ENCODE results near the gene ZFHX3. TPM values are rescaled to one million over a fixed set of nuclear protein-coding genes. Genes with fewer than 3 reads are reported as not detected.

ZFHX3 gene
- total and polyA plus RNA-seq, 2 of the 8 experiments (the other 6 are each of a cell fraction or from before 2014, with no cell fraction given): 0.08 to 0.99 TPM

- Histone ChIP-seq H4K91ac (replicated peaks; ENCODE audit: insufficient read length, low read length) (no peak overlapping the region), H3K14ac (ENCODE audit: insufficient read length) (no peak overlapping the region), H3K18ac (ENCODE audit: extremely low read depth, low read length) (no peak overlapping the region), H2BK120ac (replicated peaks; ENCODE audit: low read depth, low read length) (no peak overlapping the region), H2BK15ac (ENCODE audit: low read length) (peak overlapping the region; percentile 25; the same call in 1 of the 2 replicates), H3K4me2 (ENCODE audit: insufficient read depth in 1 of 2, low read depth in 2 of 2, low read length in 2 of 2) (no peak overlapping the region; a peak in 1 of 4 replicates), H3K56ac (replicated peaks; ENCODE audit: insufficient read length, low read depth, low read length) (no peak overlapping the region), H3K36me3 (ENCODE audit: control insufficient read depth in 2 of 4, insufficient read depth in 4 of 4, low read length in 3 of 4) (no peaks in the 10 kb centered on the region), H2BK12ac (ENCODE audit: low read depth, low read length) (peak overlapping the region; percentile 81), H2AK5ac (ENCODE audit: low read depth, low read length) (peak overlapping the region; percentile 67), H3K27me3 (replicated peaks in 1 of 4; ENCODE audit: control insufficient read depth in 3 of 4, extremely low read depth in 1 of 4, insufficient read depth in 3 of 4, low read length in 3 of 4) (peaks cover 58 to 84% (median 73%) of the 10 kb centered on the region in 4 experiments), H4K5ac (ENCODE audit: insufficient read length, low read depth, low read length) (no peak overlapping the region), H4K8ac (ENCODE audit: extremely low read depth, insufficient read depth, low read length) (no peak overlapping the region), H2BK20ac (ENCODE audit: low read length) (no peak overlapping the region; the same call in 1 of the 2 replicates), H3K23ac (ENCODE audit: insufficient read length) (no peak overlapping the region), H2AFZ (ENCODE audit: low read length) (no peak overlapping the region), H3K4me3 (ENCODE audit: extremely low read depth in 1 of 4, insufficient read depth in 2 of 4, low read depth in 3 of 4, low read length in 4 of 4) (no peak overlapping the region), H3K23me2 (ENCODE audit: low read depth, low read length) (peaks cover 8% of the 10 kb centered on the region), H3K79me1 (ENCODE audit: low read depth, low read length) (0 out of 2 replicates have a peak, but pooled peaks cover 2% of the 10 kb centered on the region), H3K79me2 (ENCODE audit: control insufficient read depth in 1 of 2, insufficient read depth in 2 of 2, low read length in 2 of 2) (no peaks in the 10 kb centered on the region), H3K4ac (replicated peaks; ENCODE audit: insufficient read length, low read depth, low read length) (no peak overlapping the region), H3K9ac (replicated peaks in 1 of 4; ENCODE audit: extremely low read depth in 1 of 4, low read depth in 3 of 4, low read length in 3 of 4) (no peak overlapping the region), H3K9me3 (ENCODE audit: insufficient read depth in 2 of 2, low read depth in 1 of 2, low read length in 1 of 2) (no peaks in the 10 kb centered on the region), H4K20me1 (replicated peaks in 1 of 2; ENCODE audit: control insufficient read depth in 1 of 2, insufficient read depth in 2 of 2, low read length in 2 of 2) (peaks cover 9 to 21% of the 10 kb centered on the region in 2 experiments), H3K4me1 (replicated peaks in 1 of 4; ENCODE audit: control insufficient read depth in 3 of 4, insufficient read depth in 4 of 4, low read length in 3 of 4) (peaks cover 4 to 44% (median 26%) of the 10 kb centered on the region in 4 experiments), H3K27ac (ENCODE audit: low read depth, low read length) (no peak overlapping the region), H2BK5ac (ENCODE audit: low read depth, low read length) (no peak overlapping the region)
- DNase-seq (ENCODE audit: low read depth in 1 of 2, low spot score in 2 of 2) (no peak), FAIRE-seq (no peak)
- WGBS, 2 experiments (ENCODE audit: extremely low coverage in 1 of 2, insufficient coverage in 1 of 2, insufficient read length in 1 of 2, insufficient replicate concordance in 2 of 2, low coverage in 1 of 2, low lambda C conversion rate in 2 of 2, missing lambda C conversion rate in 1 of 2): 46% methylated on average over 12 of the region's 12 CpGs; no CpG with 5 or more reads in 1 of the 2 experiments
- POLR2A ChIA-PET (ENCODE audit: partially characterized antibody): interaction anchor here (1.0 kb wide), 1 partner anchor 101 kb away, joined by 5 read pairs; no protein-coding TSS in a partner anchor
- TF ChIP-seq KDM1A (IDR thresholded peaks at IDR 0.05; ENCODE audit: borderline replicate concordance, low read length) (no peak), RNF2 (IDR thresholded peaks at IDR 0.05; ENCODE audit: borderline replicate concordance, low read depth, low read length, missing control alignments, poor library complexity, severe bottlenecking) (peak; percentile 63)
- CTCF ChIA-PET (ENCODE audit: partially characterized antibody): interaction anchor here (0.7 to 1.4 kb wide), 4 partner anchors 15 to 108 kb away, joined by 3 to 5 read pairs (median 5); no protein-coding TSS in a partner anchor
Observed at GRCh38 chr16:73068541-73069401, 20.8 kb upstream of the ZFHX3 start.
